Mesendoderm (in vitro differentiated cells): ENCODE data around the gene TP53I3.
A peak's percentile ranks its signal among the peaks of the same experiment; 100 is the strongest.
"Not testable (repeated sequence)": the region's sequence is repeated elsewhere in the genome, so short reads cannot be mapped to it uniquely, and the experiment has no call there.

Experiments used
- DNase-seq: peaks from one replicate; pipeline ENCODE4 v3.0.0; 2013
- H2AK5ac ChIP-seq: 2 replicates; pipeline ENCODE4 v1.6.1; 2013; ENCODE audit warnings: low read length, inconsistent platforms
- H2BK120ac ChIP-seq: 2 replicates; pipeline ENCODE4 v1.6.1; 2013; ENCODE audit warnings: low read depth, mild to moderate bottlenecking, low read length, moderate library complexity, mixed read lengths
- H2BK15ac ChIP-seq: replicated peaks from 2 replicates; pipeline ENCODE4 v1.6.1; 2013; ENCODE audit warnings: low read depth, mild to moderate bottlenecking, moderate library complexity
- H2BK5ac ChIP-seq: 2 replicates; pipeline ENCODE4 v1.6.1; 2013; ENCODE audit warnings: low read length, inconsistent platforms
- H3K18ac ChIP-seq: 2 replicates; pipeline ENCODE4 v1.6.1; 2013; ENCODE audit warnings: mild to moderate bottlenecking, low read length, mixed read lengths
- H3K23ac ChIP-seq: one replicate; pipeline ENCODE4 v1.6.1; 2013; ENCODE audit warnings: low read length
- H3K27ac ChIP-seq: 2 replicates; pipeline ENCODE4 v1.5.1; 2013; ENCODE audit warnings: low read depth, mild to moderate bottlenecking, inconsistent platforms, low read length, moderate library complexity
- H3K27me3 ChIP-seq: 2 replicates; pipeline ENCODE4 v1.6.1; 2013; ENCODE audit warnings: low read length, control low read depth, mild to moderate bottlenecking, inconsistent platforms; ENCODE audit not compliant: insufficient read depth, poor library complexity
- H3K36me3 ChIP-seq: 2 replicates; pipeline ENCODE4 v1.6.1; 2013; ENCODE audit warnings: low read length, inconsistent platforms; ENCODE audit not compliant: control insufficient read depth, insufficient read depth
- H3K4ac ChIP-seq: one replicate; pipeline ENCODE4 v1.6.1; 2013; ENCODE audit warnings: low read depth, mild to moderate bottlenecking, low read length, moderate library complexity
- H3K4me1 ChIP-seq: 2 replicates; pipeline ENCODE4 v1.6.1; 2013; ENCODE audit warnings: low read depth, low read length, inconsistent platforms; ENCODE audit not compliant: control insufficient read depth
- H3K4me2 ChIP-seq: 2 replicates; pipeline ENCODE4 v1.6.1; 2013; ENCODE audit warnings: low read length
- H3K4me3 ChIP-seq: 2 replicates; pipeline ENCODE4 v1.5.1; 2013; ENCODE audit warnings: mild to moderate bottlenecking, low read length
- H3K56ac ChIP-seq: one replicate; pipeline ENCODE4 v1.6.1; 2013; ENCODE audit warnings: low read length
- H3K79me1 ChIP-seq: 2 replicates; pipeline ENCODE4 v1.6.1; 2013; ENCODE audit warnings: low read length, inconsistent platforms
- H3K79me2 ChIP-seq: 2 replicates; pipeline ENCODE4 v1.6.1; 2013; ENCODE audit warnings: mild to moderate bottlenecking, low read length; ENCODE audit not compliant: control insufficient read depth, insufficient read depth
- H3K9ac ChIP-seq: 2 replicates; pipeline ENCODE4 v1.6.1; 2013; ENCODE audit warnings: low read length, inconsistent platforms
- H4K5ac ChIP-seq: one replicate; pipeline ENCODE4 v1.6.1; 2013; ENCODE audit warnings: low read length
- H4K8ac ChIP-seq: one replicate; pipeline ENCODE4 v1.6.1; 2013; ENCODE audit warnings: low read depth, mild to moderate bottlenecking, control low read depth, low read length, moderate library complexity
- WGBS: extraction: QIAGEN DNeasy Blood & Tissue Kit; methylation state at CpG from one replicate; pipeline ENCODE4 v1.1.7; 2013; ENCODE audit warnings: low lambda C conversion rate, missing lambda C conversion rate; ENCODE audit not compliant: insufficient coverage; ENCODE audit errors: extremely low coverage; 5-methylcytosine and 5-hydroxymethylcytosine counted together

Gene TP53I3

GRCh38 chr2:24104110-24104650, 19.5 kb upstream of the TP53I3 start:
- Histone ChIP-seq H4K5ac (no peak overlapping the region), H3K18ac (no peak overlapping the region), H2BK15ac (no peak overlapping the region), H3K27ac (no peak overlapping the region), H2AK5ac (no peak overlapping the region), H3K27me3 (no peaks in the 10 kb centered on the region), H3K23ac (no peak overlapping the region), H3K56ac (no peak overlapping the region), H3K79me2 (no peaks in the 10 kb centered on the region), H2BK120ac (no peak overlapping the region), H4K8ac (no peak overlapping the region), H3K4ac (no peak overlapping the region), H3K4me1 (no peaks in the 10 kb centered on the region), H3K36me3 (no peaks in the 10 kb centered on the region), H3K79me1 (no peaks in the 10 kb centered on the region), H3K9ac (no peak overlapping the region), H3K4me3 (no peak overlapping the region), H3K4me2 (no peak overlapping the region), H2BK5ac (no peak overlapping the region)
- no peak for DNase-seq
- WGBS, result no CpG with 5 or more reads among the region's 8 CpGs

DNA sequence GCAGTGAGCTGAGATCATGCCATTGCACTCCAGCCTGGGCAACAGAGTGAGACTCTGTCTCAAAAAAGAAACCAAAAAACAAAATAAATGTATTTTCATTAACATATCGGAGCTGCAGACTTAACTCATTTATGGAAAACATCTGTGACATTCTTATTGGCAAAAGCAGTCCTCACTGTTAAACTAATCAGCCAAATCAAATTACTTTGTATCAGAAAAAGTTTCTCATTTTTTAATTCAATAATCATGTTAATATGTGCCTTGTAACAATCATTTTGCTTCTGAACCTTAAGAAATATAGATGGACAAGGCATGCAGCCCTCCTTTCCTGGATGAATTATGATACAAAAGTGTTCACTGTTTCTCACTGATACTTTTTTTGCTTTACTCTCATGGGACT, 18.0 kb upstream of the TP53I3 start:
- H3K4me2 ChIP-seq, result no peak overlapping the region
- H3K56ac ChIP-seq, result no peak overlapping the region
- H4K8ac ChIP-seq, result no peak overlapping the region
- no peak overlapping the region for H2BK5ac ChIP-seq
- no peak overlapping the region for H2BK15ac ChIP-seq
- no peak for DNase-seq
- no peak overlapping the region for H2AK5ac ChIP-seq
- H4K5ac ChIP-seq, result no peak overlapping the region
- H3K23ac ChIP-seq, result no peak overlapping the region
- H3K36me3 ChIP-seq, result no peaks in the 10 kb centered on the region
- H3K79me1 ChIP-seq, result no peaks in the 10 kb centered on the region
- no peak overlapping the region for H3K18ac ChIP-seq
- WGBS, result no CpG with 5 or more reads among the region's 1 CpG
- no peak overlapping the region for H2BK120ac ChIP-seq
- H3K9ac ChIP-seq, result no peak overlapping the region
- H3K79me2 ChIP-seq, result no peaks in the 10 kb centered on the region
- H3K4me1 ChIP-seq, result no peaks in the 10 kb centered on the region
- no peak overlapping the region for H3K4me3 ChIP-seq
- H3K27me3 ChIP-seq, result no peaks in the 10 kb centered on the region
- no peak overlapping the region for H3K4ac ChIP-seq
- H3K27ac ChIP-seq, result no peak overlapping the region

DNA sequence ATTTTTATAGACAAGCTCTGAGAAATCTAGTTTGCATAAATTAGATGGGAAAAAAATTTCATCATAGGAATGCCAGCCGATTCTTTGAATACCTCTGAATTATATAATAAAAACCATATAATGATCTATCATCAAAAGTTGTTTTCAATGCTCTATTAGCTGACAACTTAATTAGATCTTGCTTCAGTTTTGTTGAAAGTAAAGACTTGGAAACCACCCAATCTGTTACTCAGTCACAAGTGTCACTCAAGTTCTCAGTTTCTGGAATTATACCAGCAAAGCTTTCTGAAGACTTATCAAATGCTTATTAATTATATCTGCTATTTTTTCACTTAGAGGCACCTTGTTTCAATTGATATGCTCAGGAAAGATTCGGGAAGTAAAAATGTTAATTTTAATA, 17.4 kb upstream of the TP53I3 start:
- H3K27ac ChIP-seq, result no peak overlapping the region
- no peaks in the 10 kb centered on the region for H3K79me1 ChIP-seq
- H2BK120ac ChIP-seq, result no peak overlapping the region
- H3K23ac ChIP-seq, result no peak overlapping the region
- H3K36me3 ChIP-seq, result no peaks in the 10 kb centered on the region
- no peak overlapping the region for H3K9ac ChIP-seq
- no peak overlapping the region for H2AK5ac ChIP-seq
- H2BK5ac ChIP-seq, result no peak overlapping the region
- no CpG with 5 or more reads among the region's 2 CpGs for WGBS
- no peak overlapping the region for H4K5ac ChIP-seq
- H3K4ac ChIP-seq, result no peak overlapping the region
- H3K56ac ChIP-seq, result no peak overlapping the region
- no peaks in the 10 kb centered on the region for H3K27me3 ChIP-seq
- no peak overlapping the region for H3K4me3 ChIP-seq
- no peak overlapping the region for H3K4me2 ChIP-seq
- no peak overlapping the region for H4K8ac ChIP-seq
- no peaks in the 10 kb centered on the region for H3K4me1 ChIP-seq
- DNase-seq, result no peak
- H3K18ac ChIP-seq, result no peak overlapping the region
- H2BK15ac ChIP-seq, result no peak overlapping the region
- H3K79me2 ChIP-seq, result no peaks in the 10 kb centered on the region

- H3K27ac ChIP-seq, H2BK5ac ChIP-seq, DNase-seq, H3K4me2 ChIP-seq, H4K5ac ChIP-seq, H2BK15ac ChIP-seq, H3K9ac ChIP-seq, H3K4me1 ChIP-seq, H3K4ac ChIP-seq, H3K79me2 ChIP-seq, H3K79me1 ChIP-seq, H2BK120ac ChIP-seq, H3K18ac ChIP-seq, H4K8ac ChIP-seq, H2AK5ac ChIP-seq, H3K56ac ChIP-seq, H3K23ac ChIP-seq, H3K4me3 ChIP-seq, H3K36me3 ChIP-seq, H3K27me3 ChIP-seq: not testable (repeated sequence)
- no CpG with 5 or more reads among the region's 2 CpGs for WGBS
Measured at GRCh38 chr2:24100732-24101131, 16.1 kb upstream of the TP53I3 start.

- H2AK5ac ChIP-seq, H3K27ac ChIP-seq, H3K79me2 ChIP-seq, H3K23ac ChIP-seq, H3K4me2 ChIP-seq, H3K27me3 ChIP-seq, H2BK15ac ChIP-seq, H3K56ac ChIP-seq, H3K4ac ChIP-seq, H3K4me3 ChIP-seq, H3K9ac ChIP-seq, H2BK5ac ChIP-seq, H3K18ac ChIP-seq, H3K79me1 ChIP-seq, H3K4me1 ChIP-seq, H3K36me3 ChIP-seq, H4K5ac ChIP-seq, H2BK120ac ChIP-seq, H4K8ac ChIP-seq: not testable (repeated sequence)
- no CpG with 5 or more reads among the region's 17 CpGs for WGBS
- peak; percentile 32 for DNase-seq
Measured at GRCh38 chr2:24095171-24095677, 10.6 kb upstream of the TP53I3 start.

GRCh38 chr2:24093270-24093669, 8.6 kb upstream of the TP53I3 start:
- not testable (repeated sequence) for H4K8ac ChIP-seq, DNase-seq, H3K4me3 ChIP-seq, H2BK120ac ChIP-seq, H3K79me1 ChIP-seq, H3K79me2 ChIP-seq, H3K56ac ChIP-seq, H3K18ac ChIP-seq, H3K4me2 ChIP-seq, H2BK5ac ChIP-seq, H3K27me3 ChIP-seq, H2BK15ac ChIP-seq, H3K4me1 ChIP-seq, H3K27ac ChIP-seq, H3K9ac ChIP-seq, H3K4ac ChIP-seq, H2AK5ac ChIP-seq, H3K23ac ChIP-seq, H4K5ac ChIP-seq, H3K36me3 ChIP-seq
- no CpG with 5 or more reads among the region's 5 CpGs for WGBS
